Measurements from ENCODE around the gene TASOR.

TASOR gene

GRCh38 chr3:56688191-56688590 lies 5.1 kb upstream of the TASOR start:
- no peak for DNase-seq (ENCODE audit: low read depth, low spot score)
- H3K4me3 ChIP-seq (ENCODE audit: low read length) = no peak overlapping the region

DNA sequence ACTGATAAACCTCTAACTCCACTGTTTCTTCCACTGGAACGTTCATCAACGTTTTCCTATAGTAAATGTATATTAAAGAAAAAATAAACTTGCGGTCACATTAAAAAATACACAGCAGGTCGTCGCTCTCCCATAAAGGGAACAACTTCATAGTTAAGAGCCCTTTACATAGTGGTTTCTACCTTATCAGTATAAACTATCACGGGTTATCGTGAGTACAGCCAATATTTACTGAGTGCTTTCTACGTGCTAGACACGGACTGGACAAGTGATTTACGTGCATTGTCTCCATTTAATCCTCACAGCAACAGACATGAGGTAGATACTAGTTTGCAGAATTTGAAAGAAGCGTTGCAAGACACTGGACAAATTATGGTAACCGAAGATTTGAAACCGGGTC lies 964 bp upstream of the TASOR start:
- no peak overlapping the region for H3K4me3 ChIP-seq (ENCODE audit: low read length)
- DNase-seq (ENCODE audit: low read depth, low spot score) = no peak

DNA sequence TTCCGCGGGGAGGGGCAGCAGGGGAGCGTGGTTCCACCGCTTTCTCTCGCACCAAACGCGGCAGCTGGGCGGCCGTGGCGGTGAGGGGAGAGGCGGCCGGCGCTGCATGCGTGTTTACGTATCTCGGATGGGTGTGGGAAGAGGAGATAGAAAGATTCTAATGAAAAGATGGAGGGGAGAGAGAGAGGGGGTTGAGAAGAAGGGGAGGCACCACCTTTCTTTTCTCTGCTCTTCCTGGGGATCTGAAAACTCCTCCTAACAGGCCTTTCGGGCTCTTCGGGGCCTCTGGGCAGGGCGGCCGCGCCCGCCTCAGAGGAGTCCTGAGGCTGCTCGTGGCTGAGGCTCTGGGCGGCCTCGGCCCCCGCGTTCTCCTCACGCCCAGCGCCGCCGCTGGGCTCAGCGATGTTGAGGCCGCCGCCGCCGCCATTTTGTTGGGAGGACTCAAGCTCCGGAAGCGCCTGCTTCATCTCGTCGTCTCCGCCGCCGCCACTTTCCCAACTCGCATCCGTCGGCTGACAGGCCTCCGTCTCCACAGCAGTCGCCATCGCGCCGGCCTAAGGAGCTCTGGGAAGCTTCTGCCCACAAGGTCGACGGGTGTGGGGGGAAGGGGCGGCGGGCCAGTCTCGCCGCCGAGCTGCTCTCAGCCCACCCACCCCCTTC lies 473 bp downstream of the TASOR start:
- H3K4me3 ChIP-seq (ENCODE audit: low read length) = peak overlapping the region; percentile 69
- DNase-seq (ENCODE audit: low read depth, low spot score) = peak; percentile 66

DNA sequence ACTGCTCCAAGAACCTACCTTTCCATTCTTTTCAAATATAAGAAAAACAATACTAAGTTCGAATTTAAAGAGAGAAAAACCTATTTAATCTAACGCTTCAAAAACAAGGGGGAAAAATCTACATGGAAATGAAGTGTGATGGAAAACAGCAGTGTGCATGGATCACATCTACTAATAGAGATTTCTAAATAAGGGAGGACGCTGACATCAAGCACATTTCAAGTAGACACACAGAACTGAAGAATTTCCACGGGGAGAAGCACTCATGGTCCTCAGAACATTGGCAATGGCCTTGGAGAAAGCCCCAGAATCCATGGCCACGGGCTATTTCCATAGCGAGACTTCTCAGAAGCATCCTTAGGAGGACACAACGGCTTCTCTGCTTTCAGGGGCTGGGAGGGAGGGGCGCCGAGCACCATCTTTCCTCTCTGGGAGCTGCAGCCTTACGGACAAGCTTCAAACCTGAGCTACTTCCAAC lies 1.0 kb downstream of the TASOR start:
- H3K4me3 ChIP-seq (ENCODE audit: low read length) = peak overlapping the region; percentile 69
- no peak for DNase-seq (ENCODE audit: low read depth, low spot score)

DNA sequence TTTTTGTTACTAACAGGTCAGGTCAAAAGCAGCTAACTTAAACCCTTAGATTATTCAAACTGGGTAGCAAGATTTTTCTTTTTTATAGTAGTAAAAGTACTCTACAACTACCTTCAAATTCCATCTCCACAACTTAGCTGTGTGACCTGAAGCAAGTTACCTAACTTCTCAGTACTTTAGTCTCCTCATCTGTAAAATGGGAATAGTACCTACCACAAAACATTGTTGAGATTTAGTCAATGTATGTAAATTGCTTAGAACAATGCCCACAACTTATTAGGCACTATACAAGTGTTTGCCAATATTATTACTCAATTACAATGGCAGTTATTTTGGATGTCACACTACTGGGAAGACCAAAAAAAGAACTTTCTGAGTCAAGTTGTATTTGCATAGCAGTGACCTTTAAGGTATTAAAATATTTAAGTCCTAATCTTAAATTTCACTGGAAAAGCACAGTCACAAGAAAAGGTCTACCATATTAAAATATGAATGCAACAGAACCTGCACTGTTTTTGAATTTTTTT lies 2.9 kb downstream of the TASOR start:
- H3K4me3 ChIP-seq (ENCODE audit: low read length) = no peak overlapping the region
- no peak for DNase-seq (ENCODE audit: low read depth, low spot score)

GRCh38 chr3:56677286-56677685 lies 5.8 kb downstream of the TASOR start:
- no peak overlapping the region for H3K4me3 ChIP-seq (ENCODE audit: low read length)
- DNase-seq (ENCODE audit: low read depth, low spot score) = no peak

DNA sequence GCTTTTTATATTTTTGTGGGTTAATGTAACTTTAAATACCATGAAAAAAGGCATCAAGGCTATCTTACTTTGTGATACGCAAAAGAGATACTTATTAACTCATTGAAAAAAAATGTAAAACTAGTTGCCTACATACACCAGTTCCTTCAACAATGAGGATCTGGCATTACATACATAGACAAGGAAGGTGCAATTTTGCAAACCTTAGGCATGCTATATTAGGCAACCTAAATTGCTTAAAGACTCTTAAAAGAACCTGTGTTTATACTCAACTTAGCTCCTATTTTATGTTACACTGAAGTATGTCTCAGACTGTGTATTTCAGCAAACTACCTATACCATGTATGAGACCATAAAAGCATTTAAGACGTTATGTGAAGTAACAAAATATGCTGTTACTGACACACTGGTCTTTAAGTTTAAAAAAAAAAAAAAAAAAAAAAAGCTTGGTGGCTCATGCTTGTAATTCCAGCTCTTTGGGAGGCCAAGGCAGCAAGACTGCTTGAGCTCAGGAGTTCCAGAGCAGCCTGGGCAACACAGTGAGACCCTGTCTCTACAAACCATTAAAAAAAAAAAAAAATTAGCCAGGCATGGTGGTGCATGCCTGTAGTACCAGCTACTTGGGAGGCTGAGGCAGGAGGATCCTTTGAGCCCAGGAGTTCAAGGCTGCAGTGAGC lies 9.1 kb downstream of the TASOR start:
- DNase-seq (ENCODE audit: low read depth, low spot score) = no peak
- H3K4me3 ChIP-seq (ENCODE audit: low read length) = no peak overlapping the region

- no peak for DNase-seq (ENCODE audit: low read depth, low spot score)
- H3K4me3 ChIP-seq (ENCODE audit: low read length) = no peak overlapping the region
These were observed 15.0 kb downstream of the TASOR start for GRCh38 chr3:56667973-56668579.

GRCh38 chr3:56664823-56665222 lies 18.2 kb downstream of the TASOR start:
- H3K4me3 ChIP-seq (ENCODE audit: low read length) = no peak overlapping the region
- no peak for DNase-seq (ENCODE audit: low read depth, low spot score)

- DNase-seq (ENCODE audit: low read depth, low spot score) = no peak
- H3K4me3 ChIP-seq (ENCODE audit: low read length) = no peak overlapping the region
These were observed 27.4 kb downstream of the TASOR start for GRCh38 chr3:56655709-56656108.

DNA sequence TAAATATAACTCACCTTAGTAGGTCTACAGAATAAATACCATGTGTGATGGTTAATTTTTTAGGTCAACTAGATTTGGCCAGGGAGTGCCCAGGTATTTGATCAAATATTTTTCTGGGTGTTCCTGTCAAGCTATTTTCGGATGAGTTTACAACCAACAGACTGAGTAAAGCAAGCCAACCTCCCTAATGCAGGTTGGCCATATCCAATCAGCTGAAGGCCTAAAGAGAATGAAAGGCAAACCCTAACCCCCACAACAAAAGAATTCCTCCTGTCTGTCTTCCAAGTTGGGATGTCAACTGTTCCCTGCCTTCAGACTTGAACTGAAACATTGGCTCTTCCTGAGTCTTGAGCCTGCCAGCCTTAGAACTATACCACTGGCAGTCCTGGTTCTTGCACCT lies 28.6 kb downstream of the TASOR start:
- DNase-seq (ENCODE audit: low read depth, low spot score) = no peak
- H3K4me3 ChIP-seq (ENCODE audit: low read length) = no peak overlapping the region

GRCh38 chr3:56645407-56645806 lies 37.7 kb downstream of the TASOR start:
- H3K4me3 ChIP-seq (ENCODE audit: low read length) = no peak overlapping the region
- no peak for DNase-seq (ENCODE audit: low read depth, low spot score)

DNA sequence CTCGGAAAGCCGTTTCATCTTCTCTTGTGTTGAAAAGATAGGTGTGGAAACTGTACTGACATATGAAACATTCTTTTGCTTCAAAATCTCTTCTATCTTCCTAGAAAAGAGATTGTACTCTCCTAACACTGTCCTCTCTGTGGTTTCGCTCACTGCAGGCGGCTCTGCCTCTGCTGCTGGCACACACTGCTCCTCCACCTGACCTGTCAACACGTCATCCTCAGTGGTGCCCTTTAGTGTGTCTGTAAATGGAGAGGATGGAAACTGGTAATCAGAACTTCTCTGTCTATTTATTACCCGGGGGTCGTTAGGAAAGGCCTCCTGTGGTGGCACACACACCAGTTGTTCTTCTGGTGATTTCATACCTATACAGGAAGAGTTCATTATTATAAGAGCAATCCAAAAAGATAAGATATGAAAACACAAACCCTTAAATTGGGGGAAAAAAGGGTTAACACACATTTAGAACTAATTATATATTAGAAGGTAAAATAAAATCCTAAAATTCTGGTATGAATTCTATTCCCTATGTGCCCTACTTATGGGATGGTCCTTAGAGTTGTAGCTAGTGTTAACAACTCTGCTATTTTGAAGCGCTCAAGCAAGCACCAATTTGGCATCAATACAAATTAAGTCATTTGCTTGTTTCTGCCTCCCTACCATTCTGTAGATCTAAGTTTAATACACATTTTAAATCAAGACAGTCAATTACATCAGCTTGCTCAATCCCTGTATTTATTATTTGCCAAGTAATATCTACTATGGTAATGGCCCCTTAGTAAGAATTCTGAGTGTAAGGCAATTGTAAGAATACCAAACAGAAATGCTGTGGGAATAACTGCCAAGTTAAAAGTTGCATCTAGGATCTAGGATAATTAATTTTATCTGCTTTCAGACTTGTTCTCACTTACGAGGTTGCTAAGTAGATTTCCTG lies 49.2 kb downstream of the TASOR start:
- DNase-seq (ENCODE audit: low read depth, low spot score) = no peak
- no peak overlapping the region for H3K4me3 ChIP-seq (ENCODE audit: low read length)

Measured in Jurkat, Clone E6-1 (cell line).